ENCODE measurements around the gene HPCA. TPM values are rescaled to one million over a fixed set of nuclear protein-coding genes. Genes with fewer than 3 reads are reported as not detected.

The HPCA gene
- total RNA-seq, 6 experiments from 2014 or later: not detected

- TF ChIP-seq CTCF (IDR thresholded peaks at IDR 0.05) (no peak), POLR2A (IDR thresholded peaks at IDR 0.05) (no peak)
- Histone ChIP-seq H3K27ac (no peak overlapping the region), H3K4me1 (peaks cover 0 to 28% (median 7%) of the 10 kb centered on the region in 4 donors), H3K27me3 (no peaks in the 10 kb centered on the region), H3K9me3 (no peaks in the 10 kb centered on the region), H3K4me3 (no peak overlapping the region), H3K36me3 (no peaks in the 10 kb centered on the region)
- no peak for DNase-seq
- ATAC-seq: no peak
- intact Hi-C loops (cut with DNase I): no loop called here
- 100% methylated on average over 4 of the region's 5 CpGs for WGBS (ENCODE audit: insufficient coverage, low coverage, low lambda C conversion rate, missing lambda C conversion rate)
These were observed 19.1 kb upstream of the HPCA start for GRCh38 chr1:32867151-32867550.

- Histone ChIP-seq H3K4me3 (no peak overlapping the region), H3K4me1 (peaks cover 0 to 28% (median 7%) of the 10 kb centered on the region in 4 donors), H3K27ac (no peak overlapping the region), H3K9me3 (no peaks in the 10 kb centered on the region), H3K36me3 (no peaks in the 10 kb centered on the region), H3K27me3 (no peaks in the 10 kb centered on the region)
- intact Hi-C loops (cut with DNase I): no loop called here
- WGBS (ENCODE audit: insufficient coverage, low coverage, low lambda C conversion rate, missing lambda C conversion rate): no CpG with 5 or more reads among the region's 7 CpGs
- TF ChIP-seq POLR2A (IDR thresholded peaks at IDR 0.05): no peak
- no peak for TF ChIP-seq CTCF (IDR thresholded peaks at IDR 0.05)
- DNase-seq (no peak), ATAC-seq (no peak)
These were observed 18.6 kb upstream of the HPCA start for GRCh38 chr1:32867671-32868070.

- H3K27me3 ChIP-seq: no peaks in the 10 kb centered on the region
- DNase-seq (no peak), ATAC-seq (no peak)
- peaks cover 0 to 28% (median 7%) of the 10 kb centered on the region in 4 donors for H3K4me1 ChIP-seq
- no peak overlapping the region for H3K4me3 ChIP-seq
- TF ChIP-seq CTCF (IDR thresholded peaks at IDR 0.05): no peak
- TF ChIP-seq POLR2A (IDR thresholded peaks at IDR 0.05): no peak
- no peak overlapping the region for H3K27ac ChIP-seq
- intact Hi-C loops (cut with DNase I): no loop called here
- no peaks in the 10 kb centered on the region for H3K36me3 ChIP-seq
- H3K9me3 ChIP-seq: no peaks in the 10 kb centered on the region
- 90% methylated on average over 2 of the region's 13 CpGs for WGBS (ENCODE audit: insufficient coverage, low coverage, low lambda C conversion rate, missing lambda C conversion rate)
These were observed 18.2 kb upstream of the HPCA start for GRCh38 chr1:32868085-32868484.

DNA sequence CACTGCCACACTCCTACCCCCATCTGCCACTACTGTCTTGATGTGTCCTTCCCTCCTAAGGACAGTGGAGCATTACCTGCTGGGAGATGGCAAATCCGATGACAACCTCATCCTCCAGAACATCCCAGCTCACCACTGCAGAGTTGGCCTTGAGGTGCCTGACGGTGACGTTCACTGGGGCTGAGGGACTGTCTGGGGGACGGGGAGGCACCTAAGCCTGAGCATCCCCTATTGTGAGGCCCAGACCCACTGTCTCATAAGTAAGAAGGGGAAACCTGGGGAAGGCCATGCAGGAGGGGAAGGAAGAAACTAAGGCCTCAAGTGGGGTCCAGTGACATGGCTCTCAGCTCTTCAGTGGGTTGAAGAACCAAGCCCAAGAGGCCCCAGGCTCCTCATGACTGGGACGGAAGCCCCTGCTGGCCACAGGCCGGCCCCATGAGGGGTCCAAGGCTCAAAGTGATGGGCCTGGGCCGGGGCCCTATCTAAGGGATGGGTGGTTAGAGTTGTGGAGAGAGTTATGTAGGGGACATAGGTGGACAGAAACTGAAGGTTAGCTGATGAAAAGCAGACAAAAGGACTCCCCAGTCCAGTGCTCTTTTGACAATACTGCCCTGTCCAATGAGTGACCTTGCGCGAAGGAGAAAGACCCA is 17.4 kb upstream of the HPCA start:
- no peak for ATAC-seq
- Histone ChIP-seq H3K4me1 (peaks cover 0 to 25% (median 7%) of the 10 kb centered on the region in 4 donors), H3K4me3 (no peak overlapping the region), H3K27ac (no peak overlapping the region), H3K36me3 (no peaks in the 10 kb centered on the region), H3K9me3 (no peaks in the 10 kb centered on the region), H3K27me3 (no peaks in the 10 kb centered on the region)
- no peak for DNase-seq
- WGBS (ENCODE audit: insufficient coverage, low coverage, low lambda C conversion rate, missing lambda C conversion rate): 85% methylated on average over 6 of the region's 9 CpGs
- intact Hi-C loops (cut with DNase I): no loop called here
- no peak for TF ChIP-seq POLR2A (IDR thresholded peaks at IDR 0.05)
- TF ChIP-seq CTCF (IDR thresholded peaks at IDR 0.05): no peak
